ENCODE measurements around the gene SPATA6L. TPM values are rescaled to one million over a fixed set of nuclear protein-coding genes. Genes with fewer than 3 reads are reported as not detected.
"Not testable (repeated sequence)": the region's sequence is repeated elsewhere in the genome, so short reads cannot be mapped to it uniquely, and the experiment has no call there.

SPATA6L gene
- total RNA-seq, 1 donor from 2014 or later: 0.35 TPM

GRCh38 chr9:4615251-4615650 is 51.0 kb downstream of the SPATA6L start:
- peaks cover 7% of the 10 kb centered on the region for H3K4me1 Mint-ChIP-seq (ENCODE audit: low read depth)
- H3K4me3 Mint-ChIP-seq (ENCODE audit: unreplicated experiment): no peak overlapping the region
- DNase-seq (ENCODE audit: low spot score): no peak
- no peak for TF ChIP-seq CTCF (IDR thresholded peaks at IDR 0.05)
- no peak overlapping the region for H3K27ac Mint-ChIP-seq (ENCODE audit: unreplicated experiment)
- peaks cover 1% of the 10 kb centered on the region for H3K36me3 Mint-ChIP-seq (ENCODE audit: low read depth)
- no peaks in the 10 kb centered on the region for H3K27me3 Mint-ChIP-seq (ENCODE audit: low read depth)
- no peaks in the 10 kb centered on the region for H3K9me3 Mint-ChIP-seq (ENCODE audit: low read depth)

GRCh38 chr9:4614627-4615026 is 51.7 kb downstream of the SPATA6L start:
- Mint-ChIP-seq H3K27ac (ENCODE audit: unreplicated experiment) (no peak overlapping the region), H3K9me3 (ENCODE audit: low read depth) (no peaks in the 10 kb centered on the region), H3K4me3 (ENCODE audit: unreplicated experiment) (no peak overlapping the region), H3K4me1 (ENCODE audit: low read depth) (peaks cover 7% of the 10 kb centered on the region), H3K36me3 (ENCODE audit: low read depth) (peaks cover 1% of the 10 kb centered on the region), H3K27me3 (ENCODE audit: low read depth) (no peaks in the 10 kb centered on the region)
- DNase-seq (ENCODE audit: low spot score): no peak
- no peak for TF ChIP-seq CTCF (IDR thresholded peaks at IDR 0.05)

GRCh38 chr9:4606033-4606432 is 60.2 kb downstream of the SPATA6L start:
- not testable (repeated sequence) for DNase-seq (ENCODE audit: low spot score); H3K27ac Mint-ChIP-seq (ENCODE audit: unreplicated experiment); H3K9me3 Mint-ChIP-seq (ENCODE audit: low read depth); H3K4me1 Mint-ChIP-seq (ENCODE audit: low read depth); H3K36me3 Mint-ChIP-seq (ENCODE audit: low read depth); H3K4me3 Mint-ChIP-seq (ENCODE audit: unreplicated experiment); H3K27me3 Mint-ChIP-seq (ENCODE audit: low read depth)

GRCh38 chr9:4604678-4605095 is 61.6 kb downstream of the SPATA6L start:
- TF ChIP-seq CTCF (IDR thresholded peaks at IDR 0.05): peak; percentile 86
- no peak for DNase-seq (ENCODE audit: low spot score)
- Mint-ChIP-seq H3K27ac (ENCODE audit: unreplicated experiment) (no peak overlapping the region), H3K4me3 (ENCODE audit: unreplicated experiment) (no peak overlapping the region), H3K4me1 (ENCODE audit: low read depth) (no peaks in the 10 kb centered on the region), H3K9me3 (ENCODE audit: low read depth) (no peaks in the 10 kb centered on the region), H3K36me3 (ENCODE audit: low read depth) (peaks cover 3% of the 10 kb centered on the region), H3K27me3 (ENCODE audit: low read depth) (peaks cover 7% of the 10 kb centered on the region)

- Mint-ChIP-seq H3K27ac (ENCODE audit: unreplicated experiment) (no peak overlapping the region), H3K9me3 (ENCODE audit: low read depth) (no peaks in the 10 kb centered on the region), H3K4me1 (ENCODE audit: low read depth) (no peaks in the 10 kb centered on the region), H3K36me3 (ENCODE audit: low read depth) (peaks cover 3% of the 10 kb centered on the region), H3K4me3 (ENCODE audit: unreplicated experiment) (no peak overlapping the region), H3K27me3 (ENCODE audit: low read depth) (peaks cover 7% of the 10 kb centered on the region)
- TF ChIP-seq CTCF (IDR thresholded peaks at IDR 0.05): no peak
- no peak for DNase-seq (ENCODE audit: low spot score)
These were observed 62.5 kb downstream of the SPATA6L start for GRCh38 chr9:4603830-4604229.

- no peaks in the 10 kb centered on the region for H3K9me3 Mint-ChIP-seq (ENCODE audit: low read depth)
- H3K27me3 Mint-ChIP-seq (ENCODE audit: low read depth): peaks cover 7% of the 10 kb centered on the region
- H3K4me1 Mint-ChIP-seq (ENCODE audit: low read depth): peaks cover 9% of the 10 kb centered on the region
- H3K36me3 Mint-ChIP-seq (ENCODE audit: low read depth): peaks cover 3% of the 10 kb centered on the region
- TF ChIP-seq CTCF (IDR thresholded peaks at IDR 0.05): no peak
- no peak overlapping the region for H3K4me3 Mint-ChIP-seq (ENCODE audit: unreplicated experiment)
- no peak for DNase-seq (ENCODE audit: low spot score)
- H3K27ac Mint-ChIP-seq (ENCODE audit: unreplicated experiment): no peak overlapping the region
These were observed 65.9 kb downstream of the SPATA6L start for GRCh38 chr9:4600368-4600767.
